C1 segment of cervical spinal cord (tissue), 14 donors: Measurements from ENCODE around the gene KLHL30.

Experiments used
- DNase-seq, 14 donors: peaks; one replicate each; lab custom pipeline; 2025; lab: John Stamatoyannopoulos, UW

The KLHL30 gene

DNA sequence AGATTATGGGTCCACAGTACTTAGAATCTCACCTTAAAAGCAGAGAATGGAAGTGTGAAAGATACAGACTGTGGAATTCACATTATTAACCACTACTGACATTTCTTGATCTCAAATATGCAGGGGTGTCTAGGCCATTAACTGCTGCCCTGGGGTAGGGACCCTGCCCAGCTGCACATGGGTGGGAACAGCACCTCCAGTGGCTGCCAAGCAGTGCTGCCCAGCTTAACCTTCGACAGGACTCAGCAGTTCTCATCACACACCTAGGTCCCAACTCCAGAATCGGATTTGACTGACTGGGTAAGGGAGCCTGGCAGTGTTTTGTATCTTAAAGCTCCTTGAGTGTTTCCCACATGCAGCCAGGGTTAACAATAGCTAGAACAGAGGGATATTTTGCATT, 35.2 kb downstream of the KLHL30 start:
- DNase-seq: no peak

GRCh38 chr2:238174291-238174690, 35.8 kb downstream of the KLHL30 start:
- no peak for DNase-seq

- DNase-seq: no peak
Observed at GRCh38 chr2:238174701-238175100, 36.2 kb downstream of the KLHL30 start.

GRCh38 chr2:238176613-238177012, 38.1 kb downstream of the KLHL30 start:
- no peak for DNase-seq

DNA sequence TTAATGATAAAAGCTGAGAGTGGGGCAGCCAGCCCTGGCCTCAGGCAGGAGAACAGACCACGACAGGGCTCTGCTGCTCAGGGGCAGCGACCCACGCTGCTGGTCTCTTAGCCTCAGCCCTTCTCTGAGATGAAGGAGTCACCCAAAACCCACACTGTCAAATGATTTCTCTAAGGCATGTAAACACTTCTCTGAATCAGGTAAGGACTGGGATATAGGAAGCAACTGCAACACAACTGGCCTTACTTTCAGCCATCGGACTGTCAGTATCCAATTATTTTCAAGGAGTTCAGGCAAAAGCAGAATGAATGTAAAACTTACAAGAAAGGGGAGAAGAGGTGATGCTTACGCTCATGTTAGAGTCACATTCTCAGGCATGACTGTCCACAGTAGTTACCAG, 42.1 kb downstream of the KLHL30 start:
- no peak for DNase-seq

- DNase-seq: no peak
Observed at GRCh38 chr2:238182362-238182761, 43.9 kb downstream of the KLHL30 start.

DNA sequence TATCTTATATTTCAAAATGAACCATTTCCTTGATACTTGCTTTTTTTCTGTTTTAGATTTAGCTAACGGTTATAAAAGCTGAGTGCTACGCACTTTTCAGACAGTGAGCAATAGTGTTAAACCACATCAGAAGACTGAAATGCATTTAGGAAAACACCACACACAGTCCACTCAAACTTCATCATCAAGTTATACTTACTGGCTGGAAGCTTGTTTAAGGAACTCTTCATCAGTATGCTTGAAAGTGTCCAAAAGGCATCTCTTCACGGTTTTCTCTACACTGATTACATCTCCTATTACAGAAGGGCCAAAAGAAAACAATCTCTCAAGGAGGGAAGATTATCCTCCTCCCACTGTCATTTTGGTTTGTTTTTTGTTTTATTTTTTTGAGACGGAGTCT, 45.4 kb downstream of the KLHL30 start:
- no peak for DNase-seq

GRCh38 chr2:238187618-238188548, 49.4 kb downstream of the KLHL30 start:
- DNase-seq: peak in 9 of 14 donors; percentile 17 to 74 (median 40)

DNA sequence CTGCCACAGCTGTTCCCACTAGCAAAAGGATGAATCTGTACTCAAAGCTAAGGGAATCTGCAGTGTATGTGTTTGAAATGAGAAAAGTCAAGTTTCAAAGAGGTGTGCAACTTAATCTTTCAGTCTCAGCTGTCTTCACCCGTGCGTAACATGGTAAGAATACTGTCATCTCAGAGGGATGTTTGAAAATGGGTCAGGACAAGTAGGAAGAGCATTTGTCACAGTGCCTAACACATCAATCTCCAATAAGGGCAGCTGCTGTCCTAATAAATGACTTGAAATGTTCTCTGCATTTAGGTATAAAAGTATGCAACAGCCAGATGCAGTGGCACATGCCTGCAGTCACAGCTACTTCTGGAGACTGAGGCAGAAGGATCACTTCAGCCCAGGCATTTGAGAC, 52.0 kb downstream of the KLHL30 start:
- no peak for DNase-seq
